Measurements from ENCODE around the gene GFOD2. TPM values are rescaled to one million over a fixed set of nuclear protein-coding genes. Genes with fewer than 3 reads are reported as not detected.

The GFOD2 gene
- polyA plus RNA-seq, 3 donors = 3.7 to 9.4 (median 3.8) TPM

DNA sequence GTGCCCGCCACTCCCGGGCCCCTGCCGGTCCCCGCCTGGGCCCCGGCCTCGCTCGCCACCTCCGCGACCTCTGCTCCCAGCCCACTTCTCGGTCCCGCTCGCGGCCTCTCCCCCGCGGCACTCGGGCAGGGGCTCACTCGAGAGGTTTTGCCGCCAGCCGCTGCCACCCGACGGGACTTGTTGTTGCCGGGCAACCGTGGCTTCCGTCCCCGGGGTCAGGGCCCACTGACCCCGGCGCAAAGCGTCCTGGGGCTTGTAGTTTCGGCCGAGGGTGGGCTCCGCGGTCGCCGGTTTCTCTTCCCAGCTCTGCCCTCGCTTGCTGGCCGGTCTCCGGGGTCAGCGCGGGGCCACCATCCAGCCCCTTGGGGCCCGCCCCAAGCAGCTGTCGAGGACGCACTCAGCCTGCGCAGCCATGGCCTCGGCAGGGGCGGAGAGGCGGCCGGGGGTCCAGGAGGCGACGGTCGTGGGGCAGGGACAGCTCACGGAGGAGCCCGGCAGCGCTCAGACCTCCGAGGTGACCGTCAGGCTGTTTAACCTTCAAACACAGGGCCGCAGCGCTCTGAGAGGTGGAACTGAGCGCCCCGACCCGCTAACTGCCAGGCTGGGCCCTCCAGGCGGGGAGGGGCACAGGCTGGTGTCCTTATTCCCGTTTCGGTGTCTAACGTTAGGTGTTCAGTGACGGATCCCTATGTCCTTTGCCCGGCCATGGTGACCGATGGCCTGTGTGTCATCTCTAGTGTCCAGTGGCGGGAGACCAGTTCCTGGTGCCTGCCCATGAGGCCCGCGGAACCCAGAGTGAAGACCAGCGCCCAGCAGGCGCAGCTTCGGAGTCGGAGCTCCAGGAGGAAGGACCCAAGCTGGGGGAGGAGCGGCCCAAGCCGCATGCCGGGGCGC is 52.3 kb downstream of the GFOD2 start, which contains the start of the genes C16orf86 and ENKD1:
Gene C16orf86 (plus strand): TSS at position 256 of the 894 bp plus-strand sequence. CDS start 157 bp downstream, at position 413.
Gene ENKD1 (minus strand): TSS at position 192 of the 894 bp plus-strand sequence. CDS start 308 bp downstream, outside the sequence.
- Mint-ChIP-seq H3K27ac (peak within 1 kb of the TSS; percentile 87 to 94 (median 91)), H3K4me3 (peak within 1 kb of the TSS; percentile 88 to 96), H3K4me1 (peaks cover 29% of the 10 kb centered on the region), H3K36me3 (peaks cover 8% of the 10 kb centered on the region in 2 donors), H3K9me3 (peaks cover 0 to 2% (median 0%) of the 10 kb centered on the region in 7 donors), H3K27me3 (ENCODE audit: low read depth in 3 of 3) (peaks cover 1 to 6% (median 3%) of the 10 kb centered on the region in 3 donors)
- peaks cover 0 to under 1% of the 10 kb centered on the region in 2 donors for H3K27me3 ChIP-seq (ENCODE audit: control insufficient read depth in 2 of 2, insufficient read depth in 2 of 2, low read length in 2 of 2)
- no peaks in the 10 kb centered on the region for H3K9me3 ChIP-seq (replicated peaks in 1 of 2; ENCODE audit: control insufficient read depth in 1 of 2, insufficient read depth in 1 of 2, low read length in 2 of 2)
- intact Hi-C loops (cut with micrococcal nuclease) = loop anchor here (2.0 to 10.0 kb wide), 9 partner anchors 50 to 418 kb away; partner anchors contain the start of genes RANBP10 (in 2 of the 2), TSNAXIP1 (in 2 of the 2), CENPT (in 1 of the 2) and CTCF (in 1 of the 2)
- peak within 1 kb of the TSS; percentile 98 for H3K4me2 ChIP-seq (replicated peaks; ENCODE audit: extremely low read depth, low read length, poor library complexity, severe bottlenecking)
- peak within 1 kb of the TSS; percentile 65 to 83 for H3K27ac ChIP-seq (ENCODE audit: low read depth in 1 of 2, low read length in 2 of 2)
- peak within 1 kb of the TSS; percentile 62 to 96 (median 77) for H3K4me3 ChIP-seq (replicated peaks in 1 of 3; ENCODE audit: low read depth in 2 of 3, low read length in 3 of 3)
- H4K20me1 ChIP-seq (ENCODE audit: insufficient read depth, low read length) = no peaks in the 10 kb centered on the region
- TF ChIP-seq, protein P1, sequence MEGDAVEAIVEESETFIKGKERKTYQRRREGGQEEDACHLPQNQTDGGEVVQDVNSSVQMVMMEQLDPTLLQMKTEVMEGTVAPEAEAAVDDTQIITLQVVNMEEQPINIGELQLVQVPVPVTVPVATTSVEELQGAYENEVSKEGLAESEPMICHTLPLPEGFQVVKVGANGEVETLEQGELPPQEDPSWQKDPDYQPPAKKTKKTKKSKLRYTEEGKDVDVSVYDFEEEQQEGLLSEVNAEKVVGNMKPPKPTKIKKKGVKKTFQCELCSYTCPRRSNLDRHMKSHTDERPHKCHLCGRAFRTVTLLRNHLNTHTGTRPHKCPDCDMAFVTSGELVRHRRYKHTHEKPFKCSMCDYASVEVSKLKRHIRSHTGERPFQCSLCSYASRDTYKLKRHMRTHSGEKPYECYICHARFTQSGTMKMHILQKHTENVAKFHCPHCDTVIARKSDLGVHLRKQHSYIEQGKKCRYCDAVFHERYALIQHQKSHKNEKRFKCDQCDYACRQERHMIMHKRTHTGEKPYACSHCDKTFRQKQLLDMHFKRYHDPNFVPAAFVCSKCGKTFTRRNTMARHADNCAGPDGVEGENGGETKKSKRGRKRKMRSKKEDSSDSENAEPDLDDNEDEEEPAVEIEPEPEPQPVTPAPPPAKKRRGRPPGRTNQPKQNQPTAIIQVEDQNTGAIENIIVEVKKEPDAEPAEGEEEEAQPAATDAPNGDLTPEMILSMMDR (IDR thresholded peaks at IDR 0.05) = no peak
- peak; percentile 70 to 78 (median 76) for DNase-seq
- WGBS (ENCODE audit: insufficient coverage) = 2% methylated on average over 77 of the region's 78 CpGs
- no peaks in the 10 kb centered on the region for H3K36me3 ChIP-seq (replicated peaks in 1 of 2; ENCODE audit: control insufficient read depth in 1 of 2, insufficient read depth in 2 of 2, low read length in 2 of 2)
- H3K79me2 ChIP-seq (ENCODE audit: insufficient read depth, low read length) = no peaks in the 10 kb centered on the region
- H3K9ac ChIP-seq (ENCODE audit: insufficient read depth, low read length, poor library complexity, severe bottlenecking) = peak within 1 kb of the TSS; percentile 77
- H3K4me1 ChIP-seq (ENCODE audit: control insufficient read depth in 1 of 2, insufficient read depth in 2 of 2, low read length in 2 of 2) = peaks cover 31 to 41% of the 10 kb centered on the region in 2 donors
- H2AFZ ChIP-seq (ENCODE audit: insufficient read depth, low read depth, low read length, poor library complexity, severe bottlenecking) = peak within 1 kb of the TSS; percentile 100

DNA sequence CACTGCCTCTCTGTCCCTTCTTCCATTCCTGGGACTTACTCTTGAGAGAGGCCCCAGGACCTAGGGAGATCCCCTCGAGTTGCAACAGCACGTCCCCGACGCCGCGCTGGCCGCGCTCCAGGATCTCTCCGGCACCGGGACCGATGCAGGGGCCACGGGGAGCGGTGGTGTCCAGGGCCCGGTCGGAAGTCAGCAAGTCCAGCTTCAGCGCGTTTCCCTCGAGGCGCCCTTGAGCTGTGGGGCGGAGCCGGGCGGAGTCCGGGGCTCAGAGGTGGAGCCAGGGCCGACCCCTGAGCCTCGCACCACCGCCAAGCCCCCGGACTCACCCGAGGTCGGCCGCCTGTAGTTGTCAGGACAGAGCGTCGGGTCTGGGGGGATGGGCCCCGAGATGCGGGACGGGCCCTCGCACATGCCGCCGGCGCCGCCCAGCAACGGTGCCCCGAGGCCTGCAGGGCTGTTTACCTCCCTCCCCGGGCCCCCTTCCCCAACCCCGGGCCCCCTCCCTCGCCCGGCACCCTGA is 53.0 kb downstream of the GFOD2 start:
- Histone ChIP-seq H3K4me3 (replicated peaks in 1 of 3; ENCODE audit: low read depth in 2 of 3, low read length in 3 of 3) (peak overlapping the region; percentile 62 to 96 (median 77)), H3K4me1 (ENCODE audit: control insufficient read depth in 1 of 2, insufficient read depth in 2 of 2, low read length in 2 of 2) (peaks cover 37 to 48% of the 10 kb centered on the region in 2 donors), H3K9me3 (replicated peaks in 1 of 2; ENCODE audit: control insufficient read depth in 1 of 2, insufficient read depth in 1 of 2, low read length in 2 of 2) (no peaks in the 10 kb centered on the region), H3K27me3 (ENCODE audit: control insufficient read depth in 2 of 2, insufficient read depth in 2 of 2, low read length in 2 of 2) (peaks cover 0 to 5% of the 10 kb centered on the region in 2 donors), H3K4me2 (replicated peaks; ENCODE audit: extremely low read depth, low read length, poor library complexity, severe bottlenecking) (peak overlapping the region; percentile 98), H3K27ac (ENCODE audit: low read depth in 1 of 2, low read length in 2 of 2) (peak overlapping the region in 1 of 2 donors; percentile 83), H3K79me2 (ENCODE audit: insufficient read depth, low read length) (no peaks in the 10 kb centered on the region), H3K9ac (ENCODE audit: insufficient read depth, low read length, poor library complexity, severe bottlenecking) (peak overlapping the region; percentile 77), H3K36me3 (replicated peaks in 1 of 2; ENCODE audit: control insufficient read depth in 1 of 2, insufficient read depth in 2 of 2, low read length in 2 of 2) (no peaks in the 10 kb centered on the region), H4K20me1 (ENCODE audit: insufficient read depth, low read length) (no peaks in the 10 kb centered on the region), H2AFZ (ENCODE audit: insufficient read depth, low read depth, low read length, poor library complexity, severe bottlenecking) (peak overlapping the region; percentile 100)
- Mint-ChIP-seq H3K9me3 (peaks cover 0 to 2% (median 0%) of the 10 kb centered on the region in 7 donors), H3K4me3 (peak overlapping the region; percentile 71 to 76), H3K27ac (peak overlapping the region in 2 of 7 donors; percentile 30 to 62), H3K4me1 (peaks cover 36% of the 10 kb centered on the region), H3K36me3 (peaks cover 8 to 9% of the 10 kb centered on the region in 2 donors), H3K27me3 (ENCODE audit: low read depth in 3 of 3) (peaks cover 7 to 11% (median 10%) of the 10 kb centered on the region in 3 donors)
- no peak for DNase-seq
- WGBS (ENCODE audit: insufficient coverage) = under 1% methylated on average over 31 of the region's 46 CpGs
- TF ChIP-seq, protein P1 (IDR thresholded peaks at IDR 0.05) = no peak
- intact Hi-C loops (cut with micrococcal nuclease) = loop anchor here (2.0 to 10.0 kb wide), 9 partner anchors 51 to 419 kb away; partner anchors contain the start of genes RANBP10 (in 2 of the 2), TSNAXIP1 (in 2 of the 2), CENPT (in 1 of the 2) and CTCF (in 1 of the 2)
